ENCODE results near the gene IL12RB1. TPM values are rescaled to one million over a fixed set of nuclear protein-coding genes. Genes with fewer than 3 reads are reported as not detected.
A peak's percentile ranks its signal among the peaks of the same experiment; 100 is the strongest.

The IL12RB1 gene
- 1 to 10 TPM; 1.8 to 4.0 (median 2.2) TPM for total RNA-seq
- long read RNA-seq, donor 1 = 0 reads
- long read RNA-seq, donor 2 = 0 reads

DNA sequence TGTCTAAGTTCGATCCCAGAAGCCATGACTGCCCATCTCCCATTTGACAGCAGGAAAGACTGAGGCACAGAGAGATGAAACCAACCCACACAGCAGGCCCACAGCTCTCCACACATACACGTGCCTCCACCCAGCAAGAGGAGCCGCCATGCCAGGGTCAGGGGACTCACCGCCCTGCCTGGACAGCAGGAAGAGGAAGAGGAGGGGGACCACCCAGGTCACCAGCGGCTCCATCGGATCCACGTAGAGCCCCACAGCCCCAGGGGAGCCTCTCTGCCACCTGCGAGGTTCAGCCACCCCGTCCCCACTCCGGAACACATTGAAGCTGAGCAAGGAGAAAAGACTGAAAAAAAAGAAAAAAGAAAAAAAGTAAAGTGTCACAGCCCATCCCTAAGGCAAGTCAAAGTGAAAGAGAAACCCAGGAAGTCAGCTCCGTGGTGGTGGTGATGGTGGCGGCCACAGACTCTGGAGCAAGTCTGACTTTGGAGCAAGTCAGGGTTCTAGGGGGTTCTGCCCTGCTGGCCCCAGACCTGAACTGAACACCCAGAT, at the start of gene IL12RB1:
TSS of gene IL12RB1 (minus strand) at position 345 of the 549 bp plus-strand sequence. CDS start at position 234, 111 bp downstream.
- DNase-seq (peak in 2 of 3 donors; percentile 45 to 51), ATAC-seq (peak; percentile 62)
- H3K4me3 ChIP-seq = no peak within 1 kb of the TSS
- no peaks in the 10 kb centered on the region for H3K36me3 ChIP-seq (ENCODE audit: low read depth)
- TF ChIP-seq, protein P1, sequence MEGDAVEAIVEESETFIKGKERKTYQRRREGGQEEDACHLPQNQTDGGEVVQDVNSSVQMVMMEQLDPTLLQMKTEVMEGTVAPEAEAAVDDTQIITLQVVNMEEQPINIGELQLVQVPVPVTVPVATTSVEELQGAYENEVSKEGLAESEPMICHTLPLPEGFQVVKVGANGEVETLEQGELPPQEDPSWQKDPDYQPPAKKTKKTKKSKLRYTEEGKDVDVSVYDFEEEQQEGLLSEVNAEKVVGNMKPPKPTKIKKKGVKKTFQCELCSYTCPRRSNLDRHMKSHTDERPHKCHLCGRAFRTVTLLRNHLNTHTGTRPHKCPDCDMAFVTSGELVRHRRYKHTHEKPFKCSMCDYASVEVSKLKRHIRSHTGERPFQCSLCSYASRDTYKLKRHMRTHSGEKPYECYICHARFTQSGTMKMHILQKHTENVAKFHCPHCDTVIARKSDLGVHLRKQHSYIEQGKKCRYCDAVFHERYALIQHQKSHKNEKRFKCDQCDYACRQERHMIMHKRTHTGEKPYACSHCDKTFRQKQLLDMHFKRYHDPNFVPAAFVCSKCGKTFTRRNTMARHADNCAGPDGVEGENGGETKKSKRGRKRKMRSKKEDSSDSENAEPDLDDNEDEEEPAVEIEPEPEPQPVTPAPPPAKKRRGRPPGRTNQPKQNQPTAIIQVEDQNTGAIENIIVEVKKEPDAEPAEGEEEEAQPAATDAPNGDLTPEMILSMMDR (IDR thresholded peaks at IDR 0.05) = no peak
- intact Hi-C loops (cut with DNase I, micrococcal nuclease) = no loop called here
- H3K4me1 ChIP-seq (ENCODE audit: low read depth) = peaks cover 3% of the 10 kb centered on the region
- H3K9me3 ChIP-seq = no peaks in the 10 kb centered on the region

DNA sequence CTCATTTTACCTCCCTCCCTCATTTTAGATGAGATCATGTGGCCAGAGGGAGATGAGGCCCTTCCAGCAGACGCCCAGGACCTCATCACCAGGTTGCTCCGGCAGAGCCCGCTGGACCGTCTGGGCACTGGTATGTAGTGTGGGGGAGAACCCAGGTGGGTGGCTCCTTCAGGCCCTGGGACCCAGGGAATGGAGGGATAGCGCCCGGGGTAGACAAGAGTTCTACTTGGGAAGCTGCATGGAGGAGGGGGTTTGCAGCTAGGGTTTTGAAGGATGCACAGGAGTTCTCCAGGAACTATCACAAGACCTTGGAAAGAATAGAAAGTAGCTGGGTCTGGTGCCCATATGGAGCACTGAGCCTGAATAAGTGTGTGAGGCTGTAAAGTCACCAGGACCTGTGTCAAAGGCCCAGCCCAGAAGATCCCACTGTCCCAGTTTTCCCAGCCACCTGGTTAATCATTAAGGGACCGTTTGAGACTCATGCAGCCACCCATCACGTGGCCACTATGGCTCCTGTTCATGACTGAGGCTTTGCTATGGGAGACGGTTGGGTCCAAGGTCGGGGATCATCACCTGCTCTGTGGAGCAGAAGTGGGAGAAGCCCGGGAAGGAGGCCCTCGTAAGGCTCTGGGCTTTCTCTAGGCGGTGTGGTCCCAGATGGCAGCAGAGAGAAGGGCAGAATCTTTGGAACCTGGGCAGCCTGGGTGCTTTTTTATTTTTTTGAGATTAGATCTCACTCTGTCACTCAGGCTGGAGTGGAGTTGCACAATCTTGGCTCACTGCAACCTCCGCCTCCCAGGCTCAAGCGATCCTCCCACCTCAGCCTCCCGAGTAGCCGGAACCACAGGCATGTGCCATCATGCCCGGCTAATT, 49.2 kb upstream of the IL12RB1 start:
- Histone ChIP-seq H3K4me1 (ENCODE audit: low read depth) (peaks cover 4% of the 10 kb centered on the region), H3K9me3 (no peaks in the 10 kb centered on the region), H3K4me3 (no peak overlapping the region), H3K36me3 (ENCODE audit: low read depth) (no peaks in the 10 kb centered on the region)
- intact Hi-C loops (cut with DNase I, micrococcal nuclease) = no loop called here
- TF ChIP-seq, protein P1 (IDR thresholded peaks at IDR 0.05) = no peak
- ATAC-seq (peak; percentile 97), DNase-seq (peak; percentile 67 to 88 (median 74))

DNA sequence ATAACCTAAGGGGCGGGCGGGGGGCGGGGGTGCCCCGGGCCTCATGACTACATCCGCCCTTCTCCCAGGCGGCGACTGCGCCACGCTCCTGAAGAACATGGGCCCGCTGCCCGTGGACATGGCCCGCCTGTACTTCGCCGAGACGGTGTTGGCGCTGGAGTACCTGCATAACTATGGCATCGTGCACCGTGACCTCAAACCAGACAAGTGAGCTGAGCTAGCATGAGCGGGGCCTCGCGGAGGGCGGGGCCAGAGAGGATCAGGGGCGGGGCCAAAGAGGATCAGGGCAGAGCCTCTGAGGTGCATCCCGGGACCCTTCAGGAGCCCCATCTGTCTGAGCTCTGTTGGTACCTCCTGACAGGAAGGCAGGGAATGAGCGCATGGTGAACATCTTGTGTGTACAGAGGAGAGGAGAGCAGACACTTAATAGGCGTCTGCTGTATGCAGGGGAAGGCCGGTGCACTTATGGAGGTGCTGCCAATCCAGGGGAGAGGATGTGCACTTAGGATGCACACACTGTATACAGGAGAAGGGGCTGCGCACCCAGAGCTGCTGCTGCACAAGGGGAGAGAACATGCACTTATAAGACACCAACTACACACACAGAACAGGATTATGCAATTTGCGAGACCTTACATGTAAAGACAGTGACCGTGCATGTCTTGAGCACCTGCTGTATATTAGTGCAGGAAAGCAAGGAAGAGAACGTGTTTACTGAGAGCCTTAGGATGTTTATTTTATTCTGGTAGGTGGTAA, 45.3 kb upstream of the IL12RB1 start:
- H3K4me3 ChIP-seq = no peak overlapping the region
- peaks cover 4% of the 10 kb centered on the region for H3K4me1 ChIP-seq (ENCODE audit: low read depth)
- no peaks in the 10 kb centered on the region for H3K9me3 ChIP-seq
- intact Hi-C loops (cut with DNase I, micrococcal nuclease) = no loop called here
- DNase-seq = no peak
- no peaks in the 10 kb centered on the region for H3K36me3 ChIP-seq (ENCODE audit: low read depth)
- TF ChIP-seq, protein P1 (IDR thresholded peaks at IDR 0.05) = no peak
- ATAC-seq = no peak

DNA sequence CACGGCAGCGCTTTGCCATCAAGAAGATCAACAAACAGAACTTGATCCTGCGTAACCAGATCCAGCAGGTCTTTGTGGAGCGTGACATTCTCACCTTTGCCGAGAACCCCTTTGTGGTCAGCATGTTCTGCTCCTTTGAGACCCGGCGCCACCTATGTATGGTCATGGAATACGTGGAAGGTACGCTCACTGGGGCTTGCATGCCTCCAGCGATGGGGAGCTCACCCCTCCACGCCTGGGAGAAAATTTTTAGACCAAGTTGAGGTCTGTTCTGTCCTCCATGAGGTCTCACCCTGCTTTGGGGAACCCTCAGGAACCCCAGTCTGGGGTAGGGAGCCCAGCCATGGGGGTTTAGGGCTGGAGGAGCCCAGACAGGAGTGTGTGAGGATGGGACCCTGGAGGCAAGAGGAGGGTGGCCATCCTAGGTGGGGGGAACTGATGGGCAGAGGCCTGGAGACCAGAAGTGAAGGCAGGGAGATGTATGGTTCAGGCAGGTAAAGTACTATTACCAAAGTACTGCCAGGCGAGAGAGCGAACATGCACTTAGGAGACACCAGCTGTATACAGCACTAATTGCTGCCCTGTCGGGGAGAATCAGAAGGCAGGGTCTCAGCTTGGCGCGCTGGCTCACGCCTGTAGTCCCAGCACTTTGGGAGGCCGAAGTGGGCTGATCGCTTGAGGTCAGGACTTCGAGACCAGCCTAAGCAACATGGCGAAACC, 43.9 kb upstream of the IL12RB1 start:
- no peaks in the 10 kb centered on the region for H3K9me3 ChIP-seq
- H3K36me3 ChIP-seq (ENCODE audit: low read depth) = no peaks in the 10 kb centered on the region
- intact Hi-C loops (cut with DNase I, micrococcal nuclease) = no loop called here
- peaks cover under 1% of the 10 kb centered on the region for H3K4me1 ChIP-seq (ENCODE audit: low read depth)
- TF ChIP-seq, protein P1 (IDR thresholded peaks at IDR 0.05) = no peak
- ATAC-seq (no peak), DNase-seq (no peak)
- H3K4me3 ChIP-seq = no peak overlapping the region

DNA sequence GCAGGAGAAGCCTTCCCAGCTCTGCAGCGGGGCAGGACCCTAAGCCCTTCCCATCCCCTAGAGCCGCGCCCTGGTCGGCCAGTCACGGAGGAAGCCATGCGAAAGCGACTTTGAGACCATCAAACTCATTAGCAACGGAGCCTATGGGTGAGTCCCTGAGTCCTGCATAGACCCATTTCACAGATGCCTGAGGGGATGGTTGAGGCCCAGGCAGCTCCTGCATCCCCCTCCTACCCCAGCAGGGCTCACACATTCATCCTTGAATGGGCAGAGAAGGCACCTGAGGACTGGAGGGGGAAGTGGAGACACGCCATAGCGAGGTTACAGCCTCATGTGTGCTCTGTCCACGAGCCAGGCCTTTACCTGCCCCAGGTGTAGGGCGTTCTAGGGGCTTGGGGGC, 42.1 kb upstream of the IL12RB1 start:
- no peak overlapping the region for H3K4me3 ChIP-seq
- no peaks in the 10 kb centered on the region for H3K36me3 ChIP-seq (ENCODE audit: low read depth)
- H3K4me1 ChIP-seq (ENCODE audit: low read depth) = no peaks in the 10 kb centered on the region
- ATAC-seq (no peak), DNase-seq (no peak)
- H3K9me3 ChIP-seq = no peaks in the 10 kb centered on the region
- TF ChIP-seq, protein P1 (IDR thresholded peaks at IDR 0.05) = no peak
- intact Hi-C loops (cut with DNase I, micrococcal nuclease) = no loop called here

Data from mucosa of descending colon (tissue), 3 donors.